VCaP (cell line): ENCODE data around the gene PRKAR2B.

Experiments used
- H3K27ac ChIP-seq: fragments of 450-650 bp; 2 replicates; pipeline ENCODE4 v1.5.1; 2017
- CTCF ChIP-seq: fragments of 450-650 bp; conservative IDR thresholded peaks from 2 replicates; pipeline ENCODE4 v1.5.1; 2017; ENCODE audit warnings: mild to moderate bottlenecking, moderate library complexity

Gene PRKAR2B

GRCh38 chr7:107118109-107118900, 73.8 kb downstream of the PRKAR2B start:
- H3K27ac ChIP-seq, result peak overlapping the region; percentile 56
- TF ChIP-seq CTCF, result no peak

GRCh38 chr7:107119376-107120105, 75.0 kb downstream of the PRKAR2B start:
- TF ChIP-seq CTCF, result no peak
- H3K27ac ChIP-seq, result peak overlapping the region; percentile 56

GRCh38 chr7:107122486-107122911, 78.0 kb downstream of the PRKAR2B start:
- H3K27ac ChIP-seq, result no peak overlapping the region
- no peak for TF ChIP-seq CTCF

- no peak for TF ChIP-seq CTCF
Measured at GRCh38 chr7:107123392-107123791, 78.9 kb downstream of the PRKAR2B start.

GRCh38 chr7:107125475-107125874, 81.0 kb downstream of the PRKAR2B start:
- no peak overlapping the region for H3K27ac ChIP-seq
- TF ChIP-seq CTCF, result no peak

More at GRCh38 chr7:107123392-107123791, 78.9 kb downstream of the PRKAR2B start:
- no peak overlapping the region for H3K27ac ChIP-seq

- H3K27ac ChIP-seq, result no peak overlapping the region
- TF ChIP-seq CTCF, result no peak
Measured at GRCh38 chr7:107128217-107128616, 83.7 kb downstream of the PRKAR2B start.

- TF ChIP-seq CTCF, result no peak
- no peak overlapping the region for H3K27ac ChIP-seq
Measured at GRCh38 chr7:107128748-107129147, 84.2 kb downstream of the PRKAR2B start.
